T1000 (cell line): ENCODE data around the gene TM9SF1.

ENCODE experiments used
- DNase-seq: peaks from one replicate; lab custom pipeline; 2025; ENCODE audit warnings: mixed read lengths; lab: John Stamatoyannopoulos, UW

Gene TM9SF1

DNA sequence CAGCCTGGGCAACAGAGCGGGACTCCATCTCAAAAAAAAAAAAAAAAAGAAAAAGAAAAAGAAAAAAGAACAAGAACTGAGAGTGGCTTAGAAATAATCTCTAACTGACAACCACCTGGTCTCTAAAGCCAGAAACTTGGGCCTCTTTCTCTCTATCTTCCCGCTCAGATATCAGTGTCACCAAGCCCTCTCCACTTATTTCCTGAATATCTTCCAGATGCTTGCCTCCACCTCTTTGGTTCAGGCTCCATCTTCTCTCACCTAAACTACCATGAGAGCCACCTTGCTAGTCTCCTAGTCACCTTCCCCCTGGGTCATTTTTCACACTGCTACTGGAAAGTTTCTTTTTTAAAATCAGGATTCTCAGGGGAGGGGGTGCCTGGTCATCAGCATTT, 1.8 kb upstream of the TM9SF1 start:
- DNase-seq = no peak

DNA sequence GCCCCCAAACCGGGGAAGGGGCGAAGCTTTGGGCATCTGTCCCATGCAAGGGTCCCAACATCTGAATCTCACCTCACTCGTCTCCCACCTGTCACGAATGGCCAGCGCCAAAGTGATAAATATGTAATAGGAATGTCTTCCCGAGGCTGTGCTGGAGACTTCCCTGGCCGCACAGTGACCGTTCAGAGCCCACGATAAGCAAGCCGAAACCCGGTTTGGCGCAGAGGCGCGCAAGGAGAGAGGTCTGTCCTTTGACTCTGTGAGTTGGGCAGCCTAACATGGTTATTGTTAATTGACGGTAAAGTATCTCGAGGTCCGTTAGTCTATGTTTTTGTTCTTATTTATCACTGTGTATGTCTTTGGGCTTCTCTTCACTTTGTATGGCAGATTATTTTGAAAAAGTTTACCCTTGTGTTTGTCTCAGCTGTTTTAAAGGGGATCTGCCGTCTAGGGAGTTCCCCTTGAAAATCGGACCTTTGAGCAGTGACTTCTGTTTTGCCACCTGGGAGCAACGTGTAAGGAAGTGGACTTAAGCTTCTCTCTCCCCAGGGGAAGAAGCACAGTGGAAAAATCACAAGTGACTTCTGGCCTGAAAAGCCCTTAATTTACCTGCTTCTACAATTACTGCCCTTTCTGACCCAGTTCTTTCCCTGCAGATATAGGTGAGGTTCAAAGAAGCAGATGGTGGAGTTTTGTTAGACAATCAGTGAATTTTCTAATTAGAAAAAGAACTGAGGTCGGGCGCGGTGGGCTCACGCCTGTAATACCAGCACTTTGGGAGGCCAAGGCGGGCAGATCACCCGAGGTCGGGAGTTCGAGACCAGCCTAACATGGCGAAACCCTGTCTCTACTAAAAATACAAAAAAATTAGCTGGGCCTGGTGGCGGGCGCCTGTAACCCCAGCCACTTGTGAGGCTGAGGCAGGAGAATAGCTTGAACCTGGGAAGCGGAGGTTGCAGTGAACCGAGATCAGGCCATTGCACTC, 1.1 kb upstream of the TM9SF1 start:
- DNase-seq = no peak

DNA sequence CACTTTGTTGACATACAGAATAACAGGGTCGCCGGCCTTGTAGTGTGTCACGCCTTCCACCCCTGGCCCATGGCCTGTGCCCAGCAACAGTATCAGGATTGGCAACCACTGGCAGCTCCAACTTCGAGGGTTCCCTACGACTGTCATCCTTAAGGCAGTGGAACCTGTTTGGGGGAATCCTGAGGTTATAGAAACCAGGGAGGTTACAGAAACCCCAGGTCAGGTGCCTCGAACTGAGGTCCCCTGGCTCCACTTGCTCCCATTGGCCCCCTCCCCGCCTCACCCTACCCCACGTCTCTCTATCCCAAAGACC, 412 bp downstream of the TM9SF1 start:
- DNase-seq = no peak

DNA sequence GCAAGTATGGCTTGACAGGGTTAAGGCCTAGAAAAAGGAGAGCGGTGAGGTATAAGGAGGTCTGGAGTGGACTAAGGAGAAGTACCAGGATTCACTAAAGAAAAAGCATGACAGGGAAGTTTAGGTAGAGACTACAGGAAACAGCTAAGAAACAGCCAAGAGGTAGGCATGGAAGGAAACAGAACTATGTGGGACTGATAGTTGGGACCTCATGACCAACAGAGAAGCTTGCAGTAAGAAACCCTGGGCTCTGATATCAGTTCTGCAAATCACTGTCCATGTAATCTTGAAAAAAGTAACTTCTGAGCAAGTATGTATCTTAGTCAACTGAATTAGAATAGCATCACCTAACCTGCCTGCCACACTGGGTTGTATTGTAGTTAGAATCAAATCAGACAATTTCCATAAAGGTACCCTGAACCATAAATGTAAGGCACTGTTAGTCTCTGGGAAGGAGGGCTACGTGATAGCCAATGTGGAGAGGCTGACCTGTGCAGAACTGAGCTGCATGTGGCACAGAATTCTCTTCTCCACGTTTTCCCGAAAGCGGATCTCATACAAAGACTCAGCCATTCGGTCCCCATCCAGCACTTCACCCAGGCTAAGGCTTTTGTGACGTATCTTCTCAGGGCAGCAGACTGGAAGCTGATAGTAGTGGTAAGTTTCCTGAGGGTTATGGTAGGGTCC, 912 bp downstream of the TM9SF1 start:
- DNase-seq = no peak

DNA sequence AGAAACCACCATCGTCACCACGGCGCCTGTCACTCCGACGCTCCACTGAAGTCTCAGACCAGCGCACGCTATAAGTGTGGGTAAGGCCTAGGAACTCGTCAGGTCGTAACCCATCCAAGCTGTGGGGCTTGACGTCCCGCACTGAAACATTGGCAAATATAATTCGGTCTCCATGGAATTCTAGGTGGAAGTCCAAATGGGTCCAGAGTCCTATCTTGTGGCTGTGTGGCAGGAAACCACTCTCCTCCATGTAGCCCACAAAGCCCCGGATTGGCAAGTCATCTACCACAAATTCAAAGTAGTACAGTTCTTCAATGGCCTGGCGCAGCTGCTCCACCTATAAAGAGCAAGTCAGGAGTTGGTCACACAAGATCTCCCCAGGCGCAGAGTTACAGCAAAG, 2.3 kb downstream of the TM9SF1 start:
- no peak for DNase-seq

DNA sequence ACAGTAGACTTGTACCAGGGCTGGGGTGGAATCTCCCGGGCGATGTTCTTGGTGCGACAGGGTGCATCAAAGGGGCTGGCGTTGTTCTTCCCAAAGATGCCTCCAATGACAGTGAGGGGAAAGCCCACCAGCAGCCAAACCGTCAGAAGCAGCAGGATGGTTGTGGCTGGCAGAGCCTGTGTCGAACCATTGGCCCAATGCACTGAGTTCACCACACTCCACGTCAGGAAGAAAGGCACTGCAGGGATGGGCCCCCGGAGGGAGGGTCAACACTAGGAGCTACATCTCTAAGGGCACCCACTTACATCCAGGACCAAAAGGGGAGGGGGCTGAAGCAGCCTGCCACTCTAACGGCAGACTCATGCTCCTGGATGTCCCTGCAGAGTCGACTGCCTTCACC, 4.8 kb downstream of the TM9SF1 start:
- DNase-seq = no peak

DNA sequence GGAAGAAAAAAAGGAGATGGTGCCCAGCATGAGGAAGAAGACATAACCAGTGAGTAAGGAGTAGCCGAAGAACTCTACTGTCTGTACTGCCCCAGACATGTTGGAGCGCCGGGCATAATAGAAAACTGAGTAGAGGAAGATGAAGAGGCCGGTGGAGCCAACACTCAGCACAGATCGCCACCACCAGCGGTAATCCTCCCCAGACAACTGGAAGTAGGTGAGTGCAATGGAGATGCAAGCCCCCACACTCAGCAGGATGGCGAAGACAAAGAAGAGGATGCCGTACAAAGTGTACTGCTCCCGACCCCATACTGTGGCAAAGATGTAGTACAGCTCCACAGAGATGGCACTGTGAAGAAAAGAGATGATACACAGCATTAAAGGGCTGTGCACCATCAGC, 5.8 kb downstream of the TM9SF1 start:
- no peak for DNase-seq

DNA sequence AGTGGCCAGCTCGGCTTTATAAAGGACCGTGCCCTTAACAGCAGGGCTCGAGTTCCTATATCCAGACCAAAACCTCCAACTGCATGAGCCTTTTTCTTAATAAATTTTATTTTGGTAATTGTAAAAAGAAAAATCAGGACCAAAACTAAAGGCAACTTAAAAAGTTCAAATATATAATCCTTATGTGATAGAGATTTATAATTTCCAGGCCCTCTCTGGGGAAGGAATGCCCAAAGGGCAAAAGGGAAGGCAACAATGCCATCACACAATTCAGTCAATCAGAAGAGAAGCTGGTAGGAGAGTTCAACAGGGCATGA, 6.2 kb downstream of the TM9SF1 start:
- DNase-seq = no peak

DNA sequence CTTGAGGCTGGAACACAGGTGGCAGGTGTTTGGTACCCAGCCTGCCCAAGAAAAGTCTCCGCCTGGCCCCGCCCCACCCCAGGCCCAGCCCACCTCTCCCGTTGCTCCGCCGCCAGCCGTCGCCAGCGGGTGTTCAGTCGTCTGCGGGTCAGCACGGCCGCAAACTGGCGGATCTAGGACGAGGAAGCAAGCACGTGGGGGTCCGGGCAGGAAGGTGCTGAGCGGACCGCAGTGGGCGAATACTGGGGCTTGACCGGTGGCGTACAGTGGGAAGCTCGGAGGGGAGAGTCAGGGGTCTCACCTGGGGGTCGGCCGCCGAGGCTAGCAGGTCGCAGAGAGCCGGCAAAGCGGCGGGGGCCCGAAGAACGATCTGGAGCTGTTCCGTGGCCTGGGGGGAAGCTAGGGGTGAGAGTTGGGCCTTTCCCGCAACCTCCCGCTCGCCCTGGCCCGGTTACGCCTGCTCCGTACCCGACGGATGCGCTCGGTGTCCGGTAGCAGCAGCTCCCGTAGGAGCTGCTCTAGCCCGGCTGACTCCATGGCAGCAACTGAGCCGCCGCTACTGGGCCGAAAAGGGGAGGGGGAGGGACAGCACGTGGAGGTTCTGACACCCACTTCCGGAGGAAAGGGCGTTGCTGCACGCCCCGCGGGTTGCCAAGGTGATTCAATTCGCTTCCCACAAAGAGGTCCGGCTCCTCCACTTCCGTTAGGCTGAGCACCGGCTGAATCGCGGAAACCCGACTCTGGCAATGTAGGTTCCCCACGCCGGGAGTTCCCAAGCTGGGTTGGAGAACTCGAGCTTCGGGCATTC, 6.8 kb downstream of the TM9SF1 start, which contains the start of gene IPO4:
Gene IPO4, minus strand, starts transcription at position 566 of the 808 bp plus-strand sequence. Its CDS starts 29 bp downstream, at position 537.
- peak; percentile 82 for DNase-seq

DNA sequence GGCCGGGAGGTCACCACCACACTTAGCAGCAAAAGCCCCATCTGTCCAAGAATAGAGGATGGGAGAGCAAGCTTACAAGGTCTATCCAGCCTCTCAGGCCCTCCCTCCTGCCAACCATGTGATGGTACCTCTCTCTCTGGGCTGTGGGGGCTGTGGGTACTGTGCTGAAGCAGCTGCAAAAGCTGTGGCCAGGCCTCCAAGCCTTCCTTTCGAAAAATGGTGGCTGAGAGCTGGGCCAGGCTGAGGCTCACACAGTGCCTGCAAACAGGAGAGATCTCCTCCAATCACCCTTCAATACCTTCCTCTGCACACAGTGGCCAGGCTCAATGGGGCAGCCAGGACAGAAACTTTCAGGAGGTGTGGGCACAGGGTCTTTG, 7.7 kb downstream of the TM9SF1 start:
- DNase-seq = no peak

DNA sequence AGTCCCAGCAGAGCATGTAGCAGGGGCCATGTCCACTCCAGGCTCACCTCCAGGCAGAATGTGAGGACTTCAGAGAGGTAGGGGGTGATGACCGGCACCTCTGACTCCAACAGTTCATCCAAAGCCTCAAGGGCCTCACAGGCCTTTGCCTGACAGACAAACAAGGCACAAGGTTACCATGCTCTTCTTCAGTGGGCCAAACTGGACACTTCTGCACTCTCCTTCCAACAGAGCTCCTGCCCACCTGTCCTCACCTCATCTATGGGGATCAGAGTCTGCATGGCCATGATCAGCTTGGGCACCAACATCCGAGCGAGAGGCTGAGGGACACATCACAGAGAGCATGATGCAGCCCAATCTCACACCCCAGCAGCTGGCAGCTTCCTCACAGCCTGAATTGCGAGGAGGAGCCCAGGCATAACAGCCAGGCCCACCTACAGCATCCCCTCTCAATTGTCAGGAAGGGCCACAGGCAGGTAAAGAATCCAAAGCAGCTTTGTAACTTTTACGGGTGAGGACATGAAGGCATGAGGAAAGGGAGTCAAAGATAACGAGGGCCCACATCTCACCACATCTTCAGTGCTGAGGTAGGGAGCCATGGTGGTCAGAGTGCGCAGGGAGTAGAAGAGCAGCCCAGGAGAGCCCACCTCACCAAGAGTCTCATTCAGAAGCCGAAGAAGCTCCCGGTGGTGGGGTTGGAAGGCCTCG, 8.3 kb downstream of the TM9SF1 start:
- DNase-seq = no peak

DNA sequence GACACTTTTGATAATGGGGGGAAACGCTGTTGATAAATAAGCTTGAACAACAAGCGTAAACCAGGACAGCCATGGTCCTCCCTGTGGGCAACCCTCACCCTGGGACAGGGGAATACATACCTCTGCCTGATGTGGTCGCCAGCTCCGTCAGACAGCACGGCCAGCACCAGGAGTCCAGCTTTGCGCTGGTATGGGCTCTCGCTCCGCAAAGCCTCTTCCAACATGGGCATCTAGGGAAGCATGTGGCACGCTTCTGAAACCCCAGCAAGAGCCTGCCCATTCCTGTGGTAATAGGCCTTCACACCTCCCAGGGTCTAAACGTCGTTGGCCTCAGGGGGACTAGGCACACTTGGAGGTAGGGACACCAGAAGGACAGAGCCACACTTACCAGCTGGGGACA, 9.5 kb downstream of the TM9SF1 start:
- no peak for DNase-seq

DNA sequence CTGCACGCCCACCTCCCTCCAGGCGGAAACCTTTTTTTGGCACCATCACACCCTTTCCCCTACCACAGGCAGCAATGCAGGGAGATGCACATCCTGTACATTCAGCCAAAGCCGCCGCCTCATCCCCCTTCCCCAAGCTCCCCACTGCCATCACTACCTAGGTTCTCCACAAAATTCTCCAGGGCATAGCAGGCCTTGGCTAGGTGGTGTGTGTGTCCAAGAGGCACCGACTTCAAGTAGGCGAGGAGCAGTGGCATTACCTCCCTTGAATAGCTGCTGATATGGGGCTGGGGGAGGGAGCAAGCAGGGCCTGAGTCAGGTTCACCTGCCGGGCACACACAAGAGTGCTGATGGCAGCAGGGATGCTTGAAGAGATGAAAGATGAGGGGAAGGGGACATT, 10.2 kb downstream of the TM9SF1 start:
- no peak for DNase-seq

DNA sequence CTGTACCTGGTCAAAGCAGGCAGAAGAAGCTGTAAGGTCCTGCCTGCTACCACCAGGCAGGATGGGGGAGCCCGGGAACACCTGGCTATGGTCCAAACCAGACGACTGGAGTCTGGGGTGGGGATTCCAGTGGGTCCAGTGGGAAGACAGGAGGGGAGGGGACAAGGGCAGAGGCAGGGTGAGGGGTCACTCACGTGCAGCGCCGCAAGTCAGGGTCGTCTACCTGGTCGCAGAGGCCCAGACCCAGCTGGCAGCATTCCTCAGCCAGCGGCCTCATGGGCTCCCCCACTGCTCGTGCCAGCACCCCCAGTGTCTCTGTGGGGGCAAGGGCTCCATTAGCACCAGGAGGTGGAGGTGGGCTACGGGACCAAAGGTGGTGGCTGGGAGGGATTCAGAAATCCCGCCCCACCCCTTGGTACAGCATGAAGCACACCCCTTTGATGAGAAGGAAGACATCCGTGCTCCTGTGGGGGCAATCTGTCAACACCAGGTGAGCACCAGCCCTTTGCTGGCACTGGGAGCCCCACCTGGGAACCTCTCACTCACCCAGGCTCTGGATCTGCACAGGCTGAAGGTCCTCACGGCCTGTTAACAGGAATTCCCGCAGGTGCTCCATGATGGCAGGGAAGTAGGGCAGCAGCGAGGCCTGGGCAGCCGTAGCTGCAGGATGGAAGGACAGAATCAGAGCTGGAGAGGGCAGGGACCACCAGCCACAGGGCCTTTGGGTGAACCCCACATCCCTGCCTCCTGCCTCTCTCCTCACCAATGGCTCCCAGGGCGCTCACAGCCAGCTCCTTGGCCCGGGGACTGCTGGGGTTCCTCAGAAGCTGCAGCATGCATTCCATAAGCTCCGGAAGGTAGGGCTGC, 10.9 kb downstream of the TM9SF1 start:
- DNase-seq = no peak

DNA sequence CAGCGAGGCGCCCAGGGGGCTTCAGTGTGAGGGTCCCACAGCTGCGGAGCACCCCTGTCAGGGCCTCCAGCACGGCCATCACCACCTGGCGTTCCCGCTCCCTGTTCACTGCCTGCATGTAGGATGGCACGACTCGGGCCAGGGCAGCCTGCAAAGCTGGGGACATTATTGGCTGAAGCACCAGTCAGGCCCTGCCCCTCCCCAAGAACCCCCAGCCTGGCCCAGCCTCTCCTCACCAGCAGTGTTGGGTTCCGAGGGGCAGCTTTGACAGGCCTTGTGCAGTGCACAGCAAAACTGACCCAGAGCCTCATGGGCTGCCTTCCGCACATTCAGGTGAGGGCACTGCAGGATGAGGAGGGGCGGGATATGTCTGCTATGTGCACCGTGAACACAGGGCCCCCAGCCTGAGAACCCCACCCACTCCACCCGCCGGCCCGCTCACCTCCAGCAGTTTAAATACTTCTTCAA, 12.2 kb downstream of the TM9SF1 start:
- no peak for DNase-seq

DNA sequence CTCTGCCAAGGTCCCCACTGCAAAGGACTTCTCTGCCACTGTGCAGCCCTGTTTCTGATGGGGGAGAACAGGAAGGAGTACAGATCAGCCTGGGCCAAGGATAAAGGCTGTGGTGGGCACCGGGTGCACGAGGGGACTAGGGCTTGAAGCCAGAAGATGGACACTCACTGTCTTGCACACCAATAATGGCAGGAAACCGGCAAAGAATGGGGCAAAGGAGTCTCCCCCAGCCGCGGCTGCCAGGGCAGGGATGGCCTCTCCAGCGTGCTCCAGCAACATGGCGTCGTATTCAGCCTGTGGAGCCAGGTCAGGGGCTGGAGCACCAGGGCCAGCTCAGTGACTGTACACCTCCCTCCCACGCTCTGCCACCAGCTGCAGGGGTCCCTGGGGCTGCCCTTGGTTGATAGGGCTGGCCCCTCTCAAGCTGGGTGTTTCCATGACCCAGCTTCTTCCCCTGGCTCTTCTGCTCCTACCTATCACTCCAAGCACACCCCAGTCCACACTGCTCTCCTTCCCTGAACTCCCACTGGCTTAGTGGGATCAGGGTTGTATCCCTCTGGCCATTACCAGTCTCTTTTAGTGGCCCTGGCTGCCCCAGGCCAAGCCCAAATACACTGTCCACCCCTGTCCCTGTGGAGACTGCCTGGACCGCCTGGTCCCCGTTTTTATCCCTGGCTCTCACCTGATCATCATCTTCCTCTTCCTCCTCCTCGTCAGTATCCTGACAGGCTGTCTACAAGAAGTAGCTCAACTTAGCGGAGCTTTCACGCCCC, 12.9 kb downstream of the TM9SF1 start:
- no peak for DNase-seq

DNA sequence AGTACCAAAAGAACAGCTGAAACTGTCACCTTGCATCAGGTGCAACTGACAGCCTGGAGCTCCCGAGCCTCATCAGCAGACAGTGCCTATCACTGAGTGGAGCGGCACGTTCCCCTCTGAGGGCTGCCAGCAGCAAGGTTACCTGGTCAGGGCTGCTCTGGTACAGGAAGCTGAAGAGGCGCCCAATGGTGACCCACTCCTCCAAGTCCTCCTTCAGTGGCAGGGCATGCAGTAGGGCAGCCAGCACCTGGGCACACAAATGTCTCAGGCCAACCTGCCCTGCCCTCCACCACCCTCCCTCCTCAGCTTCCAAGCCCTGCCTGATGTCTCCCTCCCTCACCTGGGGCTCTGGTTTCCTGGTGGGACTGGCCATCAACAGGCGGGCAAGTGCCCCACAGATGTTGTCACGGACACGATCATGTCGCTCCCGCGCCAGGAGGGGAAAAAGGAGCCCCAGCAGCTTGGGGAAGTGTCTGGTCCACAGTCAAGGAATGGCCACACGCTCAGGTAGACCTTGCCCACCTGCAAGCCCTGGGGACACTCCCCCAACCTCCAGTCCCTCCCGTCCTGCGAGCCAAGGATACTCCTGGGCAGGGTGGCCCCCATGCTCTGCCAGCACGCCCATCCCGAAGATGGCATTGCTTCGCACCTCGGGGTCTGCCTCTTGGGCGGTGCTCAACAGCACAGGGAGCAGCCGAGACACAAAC, 13.7 kb downstream of the TM9SF1 start:
- DNase-seq = no peak

DNA sequence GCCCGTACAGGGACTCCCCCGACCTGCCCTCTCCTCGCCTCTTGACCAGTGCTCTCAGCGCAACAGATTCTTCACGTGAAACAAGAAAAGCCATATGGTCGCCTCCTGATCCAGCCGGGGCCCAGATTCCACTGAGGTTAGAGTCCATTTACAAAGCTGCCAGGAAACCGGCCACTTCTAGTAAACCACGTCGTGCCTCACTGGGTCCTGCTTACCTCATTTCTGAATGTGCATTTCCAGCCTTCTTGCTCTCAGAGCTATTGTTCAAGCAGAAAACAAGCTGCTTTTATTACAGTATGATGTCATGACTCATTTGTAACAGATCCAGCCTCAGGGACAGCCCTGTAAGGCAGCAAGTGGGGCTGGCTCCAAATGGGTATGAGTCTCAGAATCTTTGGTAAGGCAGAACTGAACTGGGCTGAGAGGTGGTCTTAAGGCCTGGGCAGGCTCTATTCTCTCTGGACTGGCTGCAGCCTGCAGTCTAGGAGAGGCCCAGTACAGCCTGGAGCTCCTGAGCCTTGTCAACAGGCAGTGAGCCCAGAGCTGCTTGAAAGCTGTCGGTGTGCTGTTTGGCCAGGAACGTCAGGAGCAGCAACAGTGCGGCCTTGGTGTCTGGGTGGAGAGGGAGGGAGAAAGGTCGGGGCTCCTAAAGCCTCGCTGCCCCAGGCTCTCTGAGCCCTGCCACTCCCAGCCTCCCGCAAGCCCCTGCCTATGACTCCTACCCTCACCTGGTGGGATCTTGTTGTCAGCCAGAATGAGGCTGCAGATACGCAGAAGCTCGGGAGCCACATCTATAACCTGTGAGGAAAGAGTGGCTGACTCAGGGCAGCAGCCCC, 15.1 kb downstream of the TM9SF1 start:
- DNase-seq = peak; percentile 31
